C4-2B (cell line): Measurements from ENCODE around the gene TSPAN18.
A peak's percentile ranks its signal among the peaks of the same experiment; 100 is the strongest.

ENCODE experiments used
- H3K27ac ChIP-seq: fragments of 450-650 bp; 2 replicates; pipeline ENCODE4 v1.5.1; 2017
- CTCF ChIP-seq: fragments of 450-650 bp; conservative IDR thresholded peaks from 2 replicates; pipeline ENCODE4 v1.5.1; 2017; ENCODE audit warnings: mild to moderate bottlenecking
- ZFX ChIP-seq: fragments of 450-650 bp; IDR thresholded peaks from 2 replicates; pipeline ENCODE4 v1.6.1; 2017

TSPAN18 gene

GRCh38 chr11:44923806-44924205, 197.0 kb downstream of the TSPAN18 start:
- no peak overlapping the region for H3K27ac ChIP-seq
- no peak for TF ChIP-seq ZFX
- no peak for TF ChIP-seq CTCF

GRCh38 chr11:44926036-44926435, 199.3 kb downstream of the TSPAN18 start:
- no peak for TF ChIP-seq CTCF
- TF ChIP-seq ZFX, result no peak

GRCh38 chr11:44927174-44927661, 200.5 kb downstream of the TSPAN18 start:
- H3K27ac ChIP-seq, result no peak overlapping the region
- TF ChIP-seq CTCF (peak; percentile 96), ZFX (no peak)

More at GRCh38 chr11:44926036-44926435, 199.3 kb downstream of the TSPAN18 start:
- no peak overlapping the region for H3K27ac ChIP-seq

- TF ChIP-seq ZFX, result no peak
- TF ChIP-seq CTCF, result no peak
- H3K27ac ChIP-seq, result no peak overlapping the region
These were observed 201.4 kb downstream of the TSPAN18 start for GRCh38 chr11:44928144-44928543.

- TF ChIP-seq CTCF (no peak), ZFX (no peak)
- H3K27ac ChIP-seq, result no peak overlapping the region
These were observed 202.1 kb downstream of the TSPAN18 start for GRCh38 chr11:44928816-44929215.

GRCh38 chr11:44930588-44931302, 204.0 kb downstream of the TSPAN18 start:
- TF ChIP-seq ZFX (no peak), CTCF (no peak)
- H3K27ac ChIP-seq, result no peak overlapping the region

- H3K27ac ChIP-seq, result no peak overlapping the region
- no peak for TF ChIP-seq CTCF
- no peak for TF ChIP-seq ZFX
These were observed 204.7 kb downstream of the TSPAN18 start for GRCh38 chr11:44931466-44931865.
